ENCODE measurements around the gene PLXNB2.

PLXNB2 gene

DNA sequence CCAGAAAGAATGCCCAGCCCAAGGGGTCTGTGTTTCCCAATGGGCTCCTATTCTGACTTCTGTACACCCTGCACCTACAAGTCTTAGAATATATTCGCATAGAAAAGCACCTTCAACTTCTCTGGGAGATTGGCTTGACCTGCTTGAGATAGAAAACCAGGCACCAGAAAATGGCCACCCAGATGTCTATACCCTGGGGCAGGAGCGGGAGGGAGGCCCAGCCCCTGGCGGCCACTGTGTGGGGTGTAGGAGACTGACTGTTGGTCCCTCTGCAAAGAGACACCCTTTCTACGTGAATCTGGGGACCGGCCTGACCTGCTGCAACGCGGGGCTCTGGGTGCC, 10.9 kb upstream of the PLXNB2 start:
- TF ChIP-seq, protein P1, sequence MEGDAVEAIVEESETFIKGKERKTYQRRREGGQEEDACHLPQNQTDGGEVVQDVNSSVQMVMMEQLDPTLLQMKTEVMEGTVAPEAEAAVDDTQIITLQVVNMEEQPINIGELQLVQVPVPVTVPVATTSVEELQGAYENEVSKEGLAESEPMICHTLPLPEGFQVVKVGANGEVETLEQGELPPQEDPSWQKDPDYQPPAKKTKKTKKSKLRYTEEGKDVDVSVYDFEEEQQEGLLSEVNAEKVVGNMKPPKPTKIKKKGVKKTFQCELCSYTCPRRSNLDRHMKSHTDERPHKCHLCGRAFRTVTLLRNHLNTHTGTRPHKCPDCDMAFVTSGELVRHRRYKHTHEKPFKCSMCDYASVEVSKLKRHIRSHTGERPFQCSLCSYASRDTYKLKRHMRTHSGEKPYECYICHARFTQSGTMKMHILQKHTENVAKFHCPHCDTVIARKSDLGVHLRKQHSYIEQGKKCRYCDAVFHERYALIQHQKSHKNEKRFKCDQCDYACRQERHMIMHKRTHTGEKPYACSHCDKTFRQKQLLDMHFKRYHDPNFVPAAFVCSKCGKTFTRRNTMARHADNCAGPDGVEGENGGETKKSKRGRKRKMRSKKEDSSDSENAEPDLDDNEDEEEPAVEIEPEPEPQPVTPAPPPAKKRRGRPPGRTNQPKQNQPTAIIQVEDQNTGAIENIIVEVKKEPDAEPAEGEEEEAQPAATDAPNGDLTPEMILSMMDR (IDR thresholded peaks at IDR 0.05; ENCODE audit: insufficient read depth, low read depth, low read length, missing control alignments), result no peak
- no peak overlapping the region for H3K4me3 ChIP-seq (ENCODE audit: low read length)
- DNase-seq (ENCODE audit: low read depth), result no peak

DNA sequence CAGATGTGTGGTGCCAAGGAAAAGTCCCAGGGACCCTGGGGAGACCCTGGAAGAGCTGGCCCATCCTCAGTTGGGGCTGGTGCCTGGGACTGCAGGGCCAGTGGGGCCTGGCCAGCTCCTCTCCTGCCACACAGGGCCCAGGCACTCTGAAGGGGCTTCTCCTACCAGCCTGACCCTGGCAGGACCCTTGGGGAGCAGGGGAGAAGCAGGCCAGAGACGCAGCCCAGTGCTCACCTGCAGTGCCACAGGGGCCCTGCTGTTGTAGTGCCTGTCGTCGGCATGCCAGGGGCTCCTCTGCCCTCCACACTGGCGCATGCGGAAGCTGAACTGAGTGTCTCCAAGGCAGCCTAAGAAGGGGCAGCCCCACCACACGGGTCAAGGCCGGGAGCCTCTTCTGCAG, 10.2 kb upstream of the PLXNB2 start:
- no peak overlapping the region for H3K4me3 ChIP-seq (ENCODE audit: low read length)
- no peak for DNase-seq (ENCODE audit: low read depth)
- TF ChIP-seq, protein P1 (IDR thresholded peaks at IDR 0.05; ENCODE audit: insufficient read depth, low read depth, low read length, missing control alignments), result no peak

DNA sequence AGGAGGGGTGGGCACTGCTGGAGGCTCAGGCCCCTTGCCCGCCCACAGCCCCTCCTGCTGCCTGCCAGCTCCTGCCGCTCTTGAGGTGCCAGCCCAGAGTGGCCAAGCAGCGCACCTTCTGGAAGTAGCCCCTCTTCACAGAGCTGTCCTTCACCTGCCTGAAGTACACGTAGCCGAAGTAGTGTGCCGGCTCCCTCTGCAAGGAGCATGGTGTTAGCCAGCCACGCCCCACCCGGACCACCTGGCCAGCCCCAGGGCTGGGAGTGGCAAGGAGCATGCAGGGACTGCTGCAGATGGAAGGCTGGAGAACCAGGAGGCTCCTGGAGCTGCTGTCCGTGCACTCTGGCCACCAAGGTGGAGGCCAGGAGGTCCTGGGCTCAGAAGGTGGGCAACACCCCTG, 9.7 kb upstream of the PLXNB2 start:
- DNase-seq (ENCODE audit: low read depth), result no peak
- H3K4me3 ChIP-seq (ENCODE audit: low read length), result no peak overlapping the region
- TF ChIP-seq, protein P1 (IDR thresholded peaks at IDR 0.05; ENCODE audit: insufficient read depth, low read depth, low read length, missing control alignments), result no peak

DNA sequence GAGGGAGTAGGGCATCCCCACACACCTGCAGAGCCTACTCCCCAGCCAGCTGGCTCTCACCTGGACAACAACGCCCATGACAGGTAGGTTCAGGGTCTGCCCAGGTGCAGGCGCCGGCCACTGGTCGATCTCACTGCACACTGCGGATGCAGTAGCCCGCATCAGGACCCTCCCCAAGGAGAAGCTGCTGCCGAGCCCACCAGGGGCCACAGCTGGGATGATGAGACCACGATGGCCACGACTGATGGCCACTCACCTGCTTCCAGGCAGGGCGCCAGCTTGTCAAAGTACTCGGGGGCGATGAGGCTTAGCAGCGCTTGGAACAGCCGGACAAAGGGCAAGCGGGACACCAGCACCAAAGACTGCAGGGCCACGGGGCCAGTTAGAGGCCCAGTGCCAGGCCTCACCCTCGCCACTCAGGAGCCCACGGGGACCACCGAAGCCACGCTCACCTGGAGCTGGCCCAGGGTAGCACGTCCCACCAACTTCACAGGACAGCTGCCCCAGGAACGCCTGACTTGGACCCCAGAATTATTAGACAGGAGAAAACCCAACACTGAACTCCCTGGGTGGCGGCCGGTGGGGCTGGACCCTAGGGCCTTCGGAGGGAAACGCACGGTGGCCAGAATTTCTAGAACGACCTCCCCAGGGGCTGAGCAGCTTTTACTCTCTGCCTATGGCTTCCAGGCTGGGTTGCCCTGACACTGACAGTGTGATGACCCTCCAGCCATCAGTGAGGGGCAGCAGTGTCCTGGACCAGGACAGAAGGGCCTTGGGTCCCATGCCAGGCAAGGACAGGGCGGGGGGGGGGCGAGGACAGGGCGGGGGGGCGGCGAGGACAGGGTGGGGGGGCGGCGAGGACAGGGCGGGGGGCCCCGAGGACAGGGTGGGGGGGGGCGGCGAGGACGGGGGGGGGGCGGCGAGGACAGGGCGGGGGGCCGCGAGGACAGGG, 8.9 kb upstream of the PLXNB2 start:
- no peak overlapping the region for H3K4me3 ChIP-seq (ENCODE audit: low read length)
- TF ChIP-seq, protein P1 (IDR thresholded peaks at IDR 0.05; ENCODE audit: insufficient read depth, low read depth, low read length, missing control alignments), result no peak
- DNase-seq (ENCODE audit: low read depth), result no peak

DNA sequence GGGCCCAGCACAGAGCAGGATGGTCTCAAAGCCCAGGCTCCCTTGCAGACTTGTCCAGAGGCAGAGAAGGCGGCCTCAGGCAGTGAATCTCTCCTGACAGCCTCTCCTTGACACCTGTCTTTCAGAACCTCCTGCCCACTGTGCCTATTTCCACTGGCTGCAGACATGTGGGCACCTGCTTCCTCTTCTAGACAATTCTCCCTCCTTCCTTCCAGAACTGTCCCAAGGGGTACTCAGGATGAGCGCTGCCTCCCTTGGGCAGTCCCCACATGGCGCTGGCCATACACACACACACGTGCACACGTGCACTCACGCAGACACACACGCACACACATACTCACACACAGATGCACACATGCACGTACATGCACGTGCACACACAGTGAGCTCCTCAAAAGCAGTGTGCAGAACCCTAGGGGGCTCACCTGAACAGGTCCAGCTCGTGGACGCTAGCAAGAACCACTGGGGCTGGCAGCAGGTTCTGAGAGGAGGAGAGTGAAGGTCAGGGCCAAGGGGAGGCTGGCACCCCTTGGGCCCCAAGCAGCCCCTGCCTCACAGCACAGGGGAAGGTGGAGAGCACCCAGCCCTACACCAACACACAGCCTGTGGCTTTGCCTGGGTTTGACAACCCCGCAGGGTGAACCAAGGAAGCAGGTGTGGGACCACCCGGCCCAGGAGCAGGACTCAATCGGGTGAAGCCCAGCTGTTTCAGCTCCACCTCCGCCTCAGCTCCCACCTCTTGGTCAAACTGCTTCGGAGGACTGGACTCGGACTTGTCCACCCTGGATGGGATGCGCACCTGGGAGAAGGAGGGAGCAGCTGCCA, 8.1 kb upstream of the PLXNB2 start:
- TF ChIP-seq, protein P1 (IDR thresholded peaks at IDR 0.05; ENCODE audit: insufficient read depth, low read depth, low read length, missing control alignments), result no peak
- DNase-seq (ENCODE audit: low read depth), result no peak
- no peak overlapping the region for H3K4me3 ChIP-seq (ENCODE audit: low read length)

DNA sequence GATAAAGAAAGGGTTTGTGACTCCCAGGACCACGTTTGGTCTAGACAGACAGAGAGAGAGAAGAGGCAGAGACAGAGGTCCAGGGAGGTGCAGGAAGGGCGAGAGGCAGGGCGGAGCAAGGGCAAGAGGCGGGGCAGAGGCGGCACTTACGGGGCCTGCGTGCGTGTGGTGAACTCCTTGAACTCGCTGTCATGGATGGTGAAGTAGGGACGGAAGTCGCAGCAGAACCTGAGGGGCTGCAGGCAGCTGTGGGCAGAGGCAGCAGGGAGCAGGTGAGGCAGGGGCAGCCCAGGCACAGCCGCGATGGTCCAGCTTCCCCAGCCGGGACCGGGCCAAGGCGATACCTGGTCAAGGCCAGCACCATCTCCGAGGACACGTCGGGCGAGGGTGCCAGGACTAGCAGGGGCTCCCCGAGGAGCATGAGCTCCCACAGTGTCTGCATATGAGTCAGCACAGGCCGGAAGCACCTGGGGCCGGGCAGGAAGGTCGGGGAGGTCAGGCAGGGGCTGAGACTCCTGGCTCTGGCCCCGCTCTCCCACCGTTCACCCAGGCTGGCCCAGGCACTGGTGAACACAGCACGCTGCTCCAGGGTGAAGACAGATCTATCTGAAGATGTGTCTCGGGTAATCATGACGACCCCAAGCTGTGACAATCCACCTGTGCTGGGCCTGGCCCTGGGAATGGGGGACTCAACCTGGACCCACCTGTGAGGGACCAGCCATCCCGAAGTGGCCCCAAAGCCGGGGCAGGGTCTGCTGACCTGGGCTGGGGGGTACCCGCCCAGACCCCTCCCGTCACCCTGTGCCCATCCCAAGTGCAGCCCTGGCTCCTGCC, 7.2 kb upstream of the PLXNB2 start:
- H3K4me3 ChIP-seq (ENCODE audit: low read length), result no peak overlapping the region
- TF ChIP-seq, protein P1 (IDR thresholded peaks at IDR 0.05; ENCODE audit: insufficient read depth, low read depth, low read length, missing control alignments), result no peak
- DNase-seq (ENCODE audit: low read depth), result no peak
